NCI-H2107 treated with DMSO at 0.1 percent for 48 hours (cell line): ENCODE measurements around the gene SMIM32.

Experiments
- DNase-seq: peaks from one replicate; lab custom pipeline; 2025; ENCODE audit not compliant: unreplicated experiment; lab: John Stamatoyannopoulos, UW

Gene SMIM32

DNA sequence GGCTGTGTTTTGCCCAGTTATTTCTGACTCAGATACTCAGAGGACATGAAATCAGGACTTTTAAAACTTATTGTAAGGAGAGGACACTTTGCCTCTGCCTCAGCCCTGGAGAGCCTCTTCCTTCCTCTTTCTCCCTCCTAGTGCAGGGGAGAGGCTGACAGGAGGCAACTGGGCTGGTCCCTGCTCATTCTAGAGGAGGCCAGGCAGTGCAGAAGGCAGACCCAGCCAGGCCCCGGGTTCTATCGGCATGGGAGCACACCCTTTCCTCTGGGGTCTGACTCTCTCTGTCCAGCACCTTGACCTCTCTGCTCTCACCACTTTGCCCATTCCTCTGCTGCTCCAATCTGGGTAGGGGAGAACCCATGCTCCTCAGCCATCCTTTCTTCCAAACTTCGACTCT lies 16.0 kb upstream of the SMIM32 start:
- no peak for DNase-seq

DNA sequence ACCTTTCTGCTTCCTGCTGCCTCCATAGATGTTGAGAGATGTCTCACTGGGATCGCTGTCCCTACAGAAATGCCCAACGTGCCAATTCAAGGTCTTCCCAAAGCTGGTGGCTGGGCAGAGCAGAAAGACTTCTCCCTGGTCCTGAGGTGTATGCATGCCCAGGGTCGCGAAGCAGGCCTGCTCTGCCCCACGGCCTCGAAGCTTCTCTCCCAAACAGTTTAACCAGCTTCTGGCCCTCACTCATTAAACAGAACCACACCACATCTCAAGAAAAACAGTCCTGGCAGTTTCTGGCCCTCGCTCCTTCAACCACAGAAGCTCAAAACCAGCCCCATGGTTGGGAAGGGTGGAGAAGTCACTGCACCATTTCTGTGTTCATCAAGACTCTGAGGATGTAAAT lies 14.7 kb upstream of the SMIM32 start:
- no peak for DNase-seq

- no peak for DNase-seq
These were observed 13.4 kb upstream of the SMIM32 start for GRCh38 chr5:136206361-136206760.

GRCh38 chr5:136205941-136206340 lies 13.0 kb upstream of the SMIM32 start:
- no peak for DNase-seq

- no peak for DNase-seq
These were observed 12.2 kb upstream of the SMIM32 start for GRCh38 chr5:136205061-136205702.

- DNase-seq = no peak
These were observed 10.5 kb upstream of the SMIM32 start for GRCh38 chr5:136203303-136203922.

DNA sequence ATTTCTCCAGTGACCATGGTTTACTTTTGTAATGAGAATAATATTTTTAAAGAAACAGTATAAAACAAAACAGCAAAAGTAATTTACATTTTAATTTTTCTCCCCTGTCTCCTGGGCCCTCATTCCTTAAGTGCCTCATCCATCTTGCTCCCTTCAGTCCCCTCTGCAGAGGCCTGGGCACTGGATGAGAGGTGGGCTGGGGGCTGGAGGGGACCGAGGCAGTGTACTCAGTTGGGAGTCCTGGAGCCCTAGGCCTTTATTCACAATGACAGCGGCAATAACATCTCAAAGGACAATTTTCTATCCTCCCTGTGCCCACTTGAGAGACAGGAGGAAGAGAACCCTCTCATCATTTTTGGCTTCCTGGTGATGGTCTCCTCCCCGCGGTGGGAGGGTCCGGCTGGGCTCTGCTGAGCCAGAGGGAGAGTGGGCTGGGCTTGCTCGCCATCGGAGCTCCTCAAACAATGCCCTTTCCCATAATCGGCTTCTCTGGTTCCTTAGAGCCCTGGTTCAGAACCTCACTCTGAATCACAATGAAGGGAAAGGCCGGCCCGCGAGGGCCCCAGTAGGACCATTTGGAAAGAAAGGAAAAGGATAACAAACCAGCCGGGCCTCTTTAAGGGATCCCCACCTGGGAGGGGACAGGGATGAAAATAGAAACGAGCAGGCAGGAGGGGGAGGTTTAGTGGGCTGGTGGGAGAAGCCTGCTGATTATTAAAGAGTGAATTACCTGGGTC lies 9.7 kb upstream of the SMIM32 start:
- DNase-seq = no peak

GRCh38 chr5:136201870-136202269 lies 8.9 kb upstream of the SMIM32 start:
- DNase-seq = no peak

DNA sequence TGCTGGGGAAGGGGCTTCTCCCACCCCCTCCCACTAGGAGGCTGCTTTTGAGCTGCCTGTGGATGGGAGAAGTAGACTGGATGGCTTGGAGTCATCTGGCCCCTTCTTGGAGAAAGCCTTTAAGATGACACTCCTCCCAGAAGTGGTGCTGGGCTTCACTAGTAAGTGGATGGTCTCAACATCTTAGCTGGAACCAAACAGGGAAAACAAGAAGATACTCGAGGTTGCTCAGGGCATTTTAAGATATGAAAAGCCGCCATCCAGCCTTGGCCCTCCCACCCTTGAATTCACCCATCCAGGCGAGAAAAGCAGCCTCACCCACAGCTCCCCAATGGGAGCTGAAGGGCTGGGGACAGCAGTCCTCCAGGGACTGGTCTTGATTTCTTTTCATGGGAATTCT lies 7.8 kb upstream of the SMIM32 start:
- no peak for DNase-seq

- no peak for DNase-seq
These were observed 7.2 kb upstream of the SMIM32 start for GRCh38 chr5:136200130-136200529.

GRCh38 chr5:136199408-136199807 lies 6.4 kb upstream of the SMIM32 start:
- no peak for DNase-seq

GRCh38 chr5:136198453-136198852 lies 5.5 kb upstream of the SMIM32 start:
- no peak for DNase-seq

DNA sequence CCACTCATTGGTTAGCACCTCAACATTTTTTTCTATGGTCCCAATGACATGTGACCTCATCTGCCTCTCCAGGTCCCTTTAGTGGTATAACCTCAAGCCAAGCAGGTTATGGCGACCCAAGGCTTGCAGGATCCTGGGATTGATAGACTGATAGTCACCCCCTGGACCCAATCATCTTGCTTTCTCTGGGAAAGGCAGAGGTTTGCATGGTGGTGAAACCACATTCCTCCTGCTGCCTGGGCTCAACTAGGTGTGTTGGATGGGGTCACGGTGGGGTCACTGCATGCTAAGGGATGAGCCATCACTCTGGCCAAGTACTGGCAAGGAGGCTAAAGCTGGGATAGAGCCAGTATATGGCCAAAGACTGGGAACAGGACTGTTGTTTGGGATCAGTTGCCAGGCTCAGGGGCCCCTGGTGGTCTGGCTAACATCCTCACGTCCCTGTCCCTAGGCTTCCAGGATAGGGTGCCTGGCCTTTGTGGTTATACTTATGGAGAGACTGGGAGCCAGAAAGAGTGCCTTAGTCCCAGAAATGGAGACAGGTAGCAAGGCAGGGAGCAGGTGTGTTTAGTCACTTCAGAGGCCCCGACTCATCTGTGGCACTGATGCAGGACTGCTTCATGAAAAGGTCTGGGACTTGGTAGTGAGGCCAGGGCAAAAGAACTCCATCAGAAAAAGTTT lies 4.6 kb upstream of the SMIM32 start:
- no peak for DNase-seq

DNA sequence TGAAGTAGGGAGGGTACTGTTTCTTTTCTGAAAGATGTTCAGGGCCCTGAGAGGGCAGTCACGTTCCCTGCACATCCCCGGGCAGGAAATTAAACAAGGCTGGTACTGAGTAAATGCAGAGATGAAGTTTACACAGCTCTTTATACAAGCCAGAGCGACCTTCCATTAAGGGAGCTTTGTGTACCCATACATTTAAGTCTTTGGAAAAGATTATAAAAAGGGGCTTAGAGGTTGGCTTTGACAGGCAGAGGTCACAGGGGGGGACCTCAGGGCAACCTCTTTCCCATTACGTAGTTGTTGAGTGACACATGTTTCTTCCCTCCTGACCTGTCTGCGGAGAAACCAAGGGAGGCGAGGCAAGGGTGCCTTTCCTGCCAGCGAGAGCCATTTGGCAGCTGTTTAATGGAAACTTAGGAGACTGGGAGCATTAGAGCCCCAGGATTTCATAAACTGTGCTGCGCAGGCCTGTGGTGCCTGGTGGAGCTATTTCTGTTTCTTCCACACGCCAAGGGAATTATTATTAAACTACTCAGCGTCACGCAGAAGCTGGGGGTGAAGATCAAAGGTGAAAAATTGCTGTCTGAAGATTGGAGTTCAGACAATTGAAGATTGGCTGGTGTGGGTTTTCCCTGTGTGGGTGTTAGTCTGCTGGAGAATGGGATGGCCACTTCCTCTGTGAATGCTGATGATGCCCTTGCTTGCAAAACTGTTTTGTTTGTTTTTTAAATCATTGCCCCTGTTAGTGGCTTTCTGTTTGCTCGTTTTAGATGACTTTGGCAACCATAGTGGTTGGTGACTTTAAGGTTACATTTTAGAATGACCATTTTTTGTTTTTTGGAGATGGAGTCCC lies 3.2 kb upstream of the SMIM32 start:
- no peak for DNase-seq

DNA sequence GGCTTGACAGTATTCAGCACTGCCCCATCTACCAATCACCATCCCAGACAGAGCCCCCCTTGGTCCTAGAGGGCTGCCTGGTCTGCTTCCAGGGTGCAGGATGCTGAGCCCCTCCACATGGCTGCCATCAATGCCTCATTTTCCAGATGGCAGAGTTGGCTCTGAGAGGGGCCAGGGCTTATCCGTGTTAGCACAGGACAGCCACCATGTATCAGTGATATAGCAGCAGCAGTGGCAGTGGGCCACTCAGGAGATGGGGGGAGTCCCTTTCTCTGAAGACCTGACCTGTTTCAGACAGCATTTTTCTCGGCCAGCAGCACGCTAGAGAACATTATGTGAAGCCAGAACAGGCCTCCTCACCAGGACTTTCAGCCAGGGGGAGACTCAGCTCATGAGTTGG lies 1.6 kb upstream of the SMIM32 start:
- DNase-seq = no peak

GRCh38 chr5:136193322-136193935 lies 467 bp upstream of the SMIM32 start:
- peak; percentile 7 for DNase-seq

GRCh38 chr5:136192015-136192525 lies 892 bp downstream of the SMIM32 start:
- no peak for DNase-seq

DNA sequence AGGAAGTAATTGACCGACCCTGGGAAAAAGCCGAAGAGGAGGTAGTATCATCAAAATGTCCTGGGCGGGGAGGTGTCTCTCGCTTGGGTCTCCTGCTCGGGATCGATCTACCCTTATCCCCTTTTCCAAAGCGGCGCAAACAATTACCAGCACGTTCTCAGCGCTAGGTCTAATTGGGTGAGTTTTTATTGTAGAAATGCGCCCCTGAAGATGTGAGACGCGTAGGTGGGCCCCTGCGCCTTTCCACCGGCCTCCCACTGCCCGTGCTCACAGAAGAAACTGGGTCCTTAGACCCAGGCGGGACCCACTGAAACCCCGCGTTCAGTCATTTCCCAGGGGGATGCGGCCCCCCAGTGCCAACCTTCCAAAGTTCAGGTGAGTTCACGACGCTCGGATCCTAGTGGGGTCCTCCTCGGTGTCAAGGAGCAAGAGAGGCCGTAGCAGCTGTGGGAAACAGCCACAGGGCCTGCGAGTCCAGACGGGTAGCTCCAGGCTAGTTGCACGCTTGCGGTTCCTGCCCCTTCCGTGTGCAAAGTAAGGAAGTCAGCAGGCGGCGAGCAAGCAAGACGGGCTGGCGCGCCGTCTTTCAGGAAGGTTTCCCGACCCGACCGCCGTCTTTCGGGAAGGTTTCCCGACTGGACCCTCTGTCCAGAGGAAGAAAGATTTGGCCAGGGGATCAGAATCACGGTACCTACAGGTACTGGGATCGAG lies 1.5 kb downstream of the SMIM32 start:
- DNase-seq = no peak

DNA sequence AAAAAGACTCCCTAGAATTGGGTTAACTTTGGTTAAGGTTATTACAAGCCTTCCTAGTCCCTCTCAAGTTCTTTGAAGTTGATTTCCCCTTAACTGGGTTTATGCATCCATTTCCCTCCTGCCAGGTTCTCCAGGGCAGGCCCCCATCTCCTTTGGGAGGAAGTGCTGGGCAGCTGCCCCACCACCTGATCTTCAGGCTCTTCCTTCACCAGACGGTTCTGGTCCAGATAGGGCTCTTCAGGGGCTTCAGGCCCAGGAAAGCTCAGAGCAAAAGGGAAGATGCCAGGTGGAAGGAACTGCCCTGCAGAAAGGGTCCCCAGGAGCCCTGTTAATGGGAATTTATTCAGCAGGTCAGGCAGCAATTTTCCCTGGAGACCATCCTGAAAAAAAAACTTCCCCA lies 2.1 kb downstream of the SMIM32 start:
- no peak for DNase-seq
